ENCODE data around the gene MALAT1. TPM values are rescaled to one million over a fixed set of nuclear protein-coding genes. Genes with fewer than 3 reads are reported as not detected.

Gene MALAT1
- total and polyA plus RNA-seq, 2 of the 13 experiments (the other 11 are each of a cell fraction or from before 2014, with no cell fraction given) = 143 to 1,237 TPM

- no peak for TF ChIP-seq BRD4 (CRISPR knock-in tag; IDR thresholded peaks at IDR 0.05)
- 0 out of 2 replicates have a peak, but pooled peaks have one; percentile 23 for TF ChIP-seq ZNF546 (CRISPR knock-in tag; conservative IDR thresholded peaks at IDR 0.05)
- no peak for TF ChIP-seq ZNF550 (CRISPR knock-in tag; IDR thresholded peaks at IDR 0.05; ENCODE audit: borderline replicate concordance)
- TF ChIP-seq MTA1 (CRISPR knock-in tag; IDR thresholded peaks at IDR 0.05; ENCODE audit: borderline replicate concordance) = peak; percentile 22; the same call in 1 of the 2 replicates
- TF ChIP-seq STAT5B (CRISPR knock-in tag; IDR thresholded peaks at IDR 0.05) = no peak
- no peak for TF ChIP-seq ZNF569 (CRISPR knock-in tag; IDR thresholded peaks at IDR 0.05; ENCODE audit: borderline replicate concordance)
- no peak for TF ChIP-seq ZBTB44 (CRISPR knock-in tag; IDR thresholded peaks at IDR 0.05)
- peak; percentile 56 for TF ChIP-seq ZNF687 (CRISPR knock-in tag; IDR thresholded peaks at IDR 0.05)
- TF ChIP-seq CEBPG (CRISPR knock-in tag; IDR thresholded peaks at IDR 0.05) = 0 out of 2 replicates have a peak, but pooled peaks have one; percentile 12
- no peak for TF ChIP-seq FIP1L1 (IDR thresholded peaks at IDR 0.05; ENCODE audit: borderline replicate concordance, insufficient read depth, low read depth, low read length)
- TF ChIP-seq GMEB2 (CRISPR knock-in tag; IDR thresholded peaks at IDR 0.05; ENCODE audit: low read depth) = no peak
- TF ChIP-seq SALL2 (CRISPR knock-in tag; IDR thresholded peaks at IDR 0.05) = peak; percentile 43; the same call in 1 of the 2 replicates
- no peak for TF ChIP-seq TBX3 (IDR thresholded peaks at IDR 0.05; ENCODE audit: borderline replicate concordance)
- TF ChIP-seq ZMAT5 (CRISPR knock-in tag; IDR thresholded peaks at IDR 0.05; ENCODE audit: borderline replicate concordance, low read depth) = no peak
- TF ChIP-seq NRL (CRISPR knock-in tag; IDR thresholded peaks at IDR 0.05; ENCODE audit: borderline replicate concordance) = 0 out of 2 replicates have a peak, but pooled peaks have one; percentile 21
- TF ChIP-seq ZBTB4 (CRISPR knock-in tag; IDR thresholded peaks at IDR 0.05; ENCODE audit: borderline replicate concordance) = peak; percentile 51; the same call in 1 of the 2 replicates
Measured at GRCh38 chr11:65478388-65479183, 20.3 kb upstream of the MALAT1 start (continued).

Data from HepG2 (cell line).